PC-3 (cell line): Measurements from ENCODE around the gene CFAP46. TPM values are rescaled to one million over a fixed set of nuclear protein-coding genes. Genes with fewer than 3 reads are reported as not detected.

ENCODE experiments used
- ATAC-seq: fragments of 200-7000 bp; cut with Tn5 transposase; 2 replicates; pipeline ENCODE4 v1.9.1; 2020; ENCODE audit warnings: mild to moderate bottlenecking, moderate library complexity
- BruUV-seq: library from RNA; stranded (reverse); fragments of 400-500 nt; replicated peaks from 2 replicates; lab custom pipeline; 2021; lab: Mats Ljungman, UMichigan
- CTCF ChIA-PET: fragments of 300-600 bp; sonication (Branson Sonifier 250); formaldehyde crosslinking; loops from one replicate; lab custom pipeline; 2022; ENCODE audit warnings: antibody characterized with exemption; lab: Charles Lee
- POLR2A ChIA-PET: fragments of 300-600 bp; sonication (Branson Sonifier 250); formaldehyde crosslinking; loops from one replicate; lab custom pipeline; 2022; ENCODE audit warnings: antibody characterized with exemption; ENCODE audit not compliant: unreplicated experiment; lab: Charles Lee
- DNase-seq: peaks from one replicate; pipeline ENCODE4 v3.0.0-alpha.2; 2015
- H2AFZ ChIP-seq: fragments of 300-600 bp; sonication (generic); 2 replicates; pipeline ENCODE4 v1.6.0; 2016; ENCODE audit warnings: antibody characterized with exemption, low read length
- H3F3A ChIP-seq: fragments of 300-600 bp; sonication (generic); one replicate; pipeline ENCODE4 v1.6.0; 2017; ENCODE audit warnings: antibody characterized with exemption, low read length, control low read depth, mild to moderate bottlenecking; ENCODE audit not compliant: unreplicated experiment
- H3K27ac ChIP-seq: fragments of 300-600 bp; sonication (generic); 2 replicates; pipeline ENCODE4 v1.5.1; 2016; ENCODE audit warnings: mild to moderate bottlenecking, low read length
- H3K27me3 ChIP-seq: fragments of 300-600 bp; sonication (generic); 2 replicates; pipeline ENCODE4 v1.6.1; 2016; ENCODE audit warnings: low read length, mixed read lengths
- H3K36me3 ChIP-seq: fragments of 300-600 bp; sonication (generic); 2 replicates; pipeline ENCODE4 v1.6.1; 2016; ENCODE audit warnings: low read depth, mixed run types, low read length, mixed read lengths
- H3K4me1 ChIP-seq: fragments of 300-600 bp; sonication (generic); 2 replicates; pipeline ENCODE4 v1.5.1; 2016; ENCODE audit warnings: low read length; ENCODE audit not compliant: insufficient read depth
- H3K4me2 ChIP-seq: fragments of 300-600 bp; sonication (generic); 2 replicates; pipeline ENCODE4 v1.6.0; 2016; ENCODE audit warnings: low read length
- H3K4me3 ChIP-seq: fragments of 300-600 bp; sonication (generic); 2 replicates; pipeline ENCODE4 v1.5.1; 2016; ENCODE audit warnings: mild to moderate bottlenecking, low read length, mixed read lengths
- H3K79me2 ChIP-seq: fragments of 300-600 bp; sonication (generic); 2 replicates; pipeline ENCODE4 v1.6.1; 2017; ENCODE audit warnings: low read length, mixed read lengths
- H3K9ac ChIP-seq: fragments of 300-600 bp; sonication (generic); 2 replicates; pipeline ENCODE4 v1.6.0; 2016; ENCODE audit warnings: mild to moderate bottlenecking, low read length
- H3K9me2 ChIP-seq: fragments of 300-600 bp; sonication (generic); replicated peaks from 2 replicates; pipeline ENCODE4 v1.6.1; 2016; ENCODE audit warnings: mixed run types, low read length, mixed read lengths
- H3K9me3 ChIP-seq: fragments of 300-600 bp; sonication (generic); 2 replicates; pipeline ENCODE4 v1.6.1; 2016; ENCODE audit warnings: low read length, mixed read lengths
- H4K20me1 ChIP-seq: fragments of 300-600 bp; sonication (generic); 2 replicates; pipeline ENCODE4 v1.6.1; 2016; ENCODE audit warnings: low read length, mixed read lengths
- EZH2 ChIP-seq: fragments of 300-600 bp; sonication (generic); IDR thresholded peaks from one replicate; pipeline ENCODE4 v1.6.1; 2017; ENCODE audit warnings: antibody characterized with exemption, mild to moderate bottlenecking, low read length; ENCODE audit not compliant: unreplicated experiment
- EZH2phosphoT487 ChIP-seq: fragments of 300-600 bp; sonication (generic); IDR thresholded peaks from 2 replicates; pipeline ENCODE4 v1.6.1; 2018; ENCODE audit warnings: mild to moderate bottlenecking, antibody characterized with exemption, low read length, borderline replicate concordance
- intact Hi-C: fragments of 100-400 bp; cut with micrococcal nuclease; formaldehyde crosslinking; loops from 2 replicates; pipeline ENCODE4 v1.9.0; 2023
- total RNA-seq: library from RNA; depleted of rRNA; stranded (reverse); fragments of >200 nt; gene quantifications from 2 replicates; pipeline ENCODE4 v1.2.3, GENCODE V29; 2014
- TF ChIP-seq, protein P1 (sequence below): fragments of 300-600 bp; sonication (generic); conservative IDR thresholded peaks from 2 replicates; pipeline ENCODE4 v1.5.1; 2017; ENCODE audit warnings: antibody characterized with exemption, low read depth, mild to moderate bottlenecking, low read length

Gene CFAP46
- total RNA-seq, 1 experiment from 2014 or later = 0.04 TPM

DNA sequence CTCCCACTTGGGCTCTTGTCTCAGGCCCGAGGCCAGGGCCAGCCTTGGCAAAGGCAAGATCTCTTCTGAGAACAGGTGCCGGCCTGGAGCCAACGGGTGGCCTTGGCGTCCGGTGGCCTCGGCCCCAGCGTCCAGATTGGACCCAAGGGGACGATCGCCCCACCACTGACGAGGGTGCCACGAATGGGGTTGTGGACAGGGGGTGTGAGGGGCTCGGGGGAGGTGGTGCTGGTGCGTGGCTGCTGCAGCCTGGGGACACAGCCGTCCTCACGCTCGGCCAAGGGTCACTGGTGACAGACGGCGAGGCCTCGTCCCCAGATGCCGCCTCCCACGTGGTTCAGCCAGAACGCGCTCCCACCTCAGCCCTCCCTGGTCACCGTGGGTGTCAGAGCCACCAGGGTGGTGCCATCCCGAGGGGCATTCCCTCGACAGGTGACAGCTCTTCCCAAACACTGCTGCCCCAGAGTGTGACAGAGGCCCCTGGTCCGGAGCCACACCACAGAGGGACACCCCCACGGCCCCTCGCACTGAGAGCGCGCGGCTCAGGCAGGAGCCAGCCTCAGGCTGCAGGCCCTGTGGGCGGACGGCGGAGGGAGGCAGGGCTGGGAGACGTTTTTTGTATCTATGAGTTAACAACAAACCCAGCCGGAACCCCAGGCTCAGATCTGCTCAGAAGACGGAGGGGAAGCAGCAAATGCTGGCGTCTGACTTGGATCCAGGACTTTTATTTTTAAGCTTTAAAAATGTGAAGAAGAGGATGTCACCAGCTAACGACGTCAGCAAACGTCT, 18.5 kb upstream of the CFAP46 start:
- Histone ChIP-seq H3K27ac (no peak overlapping the region), H3K4me3 (no peak overlapping the region), H3K36me3 (no peaks in the 10 kb centered on the region), H3K9me3 (no peaks in the 10 kb centered on the region), H4K20me1 (no peaks in the 10 kb centered on the region), H3K27me3 (no peaks in the 10 kb centered on the region), H3K9me2 (no peaks in the 10 kb centered on the region), H3K9ac (no peak overlapping the region), H3K79me2 (no peaks in the 10 kb centered on the region), H3K4me1 (peaks cover 4% of the 10 kb centered on the region; the same call in 1 of the 2 replicates), H2AFZ (no peak overlapping the region), H3K4me2 (no peak overlapping the region), H3F3A (no peaks in the 10 kb centered on the region)
- intact Hi-C loops = no loop called here
- POLR2A ChIA-PET = no interaction called here
- no TSS peak for BruUV-seq
- DNase-seq = no peak
- CTCF ChIA-PET = no interaction called here
- no peak for TF ChIP-seq EZH2phosphoT487
- TF ChIP-seq, protein P1, sequence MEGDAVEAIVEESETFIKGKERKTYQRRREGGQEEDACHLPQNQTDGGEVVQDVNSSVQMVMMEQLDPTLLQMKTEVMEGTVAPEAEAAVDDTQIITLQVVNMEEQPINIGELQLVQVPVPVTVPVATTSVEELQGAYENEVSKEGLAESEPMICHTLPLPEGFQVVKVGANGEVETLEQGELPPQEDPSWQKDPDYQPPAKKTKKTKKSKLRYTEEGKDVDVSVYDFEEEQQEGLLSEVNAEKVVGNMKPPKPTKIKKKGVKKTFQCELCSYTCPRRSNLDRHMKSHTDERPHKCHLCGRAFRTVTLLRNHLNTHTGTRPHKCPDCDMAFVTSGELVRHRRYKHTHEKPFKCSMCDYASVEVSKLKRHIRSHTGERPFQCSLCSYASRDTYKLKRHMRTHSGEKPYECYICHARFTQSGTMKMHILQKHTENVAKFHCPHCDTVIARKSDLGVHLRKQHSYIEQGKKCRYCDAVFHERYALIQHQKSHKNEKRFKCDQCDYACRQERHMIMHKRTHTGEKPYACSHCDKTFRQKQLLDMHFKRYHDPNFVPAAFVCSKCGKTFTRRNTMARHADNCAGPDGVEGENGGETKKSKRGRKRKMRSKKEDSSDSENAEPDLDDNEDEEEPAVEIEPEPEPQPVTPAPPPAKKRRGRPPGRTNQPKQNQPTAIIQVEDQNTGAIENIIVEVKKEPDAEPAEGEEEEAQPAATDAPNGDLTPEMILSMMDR = no peak
- TF ChIP-seq EZH2 = no peak
- no peak for ATAC-seq

DNA sequence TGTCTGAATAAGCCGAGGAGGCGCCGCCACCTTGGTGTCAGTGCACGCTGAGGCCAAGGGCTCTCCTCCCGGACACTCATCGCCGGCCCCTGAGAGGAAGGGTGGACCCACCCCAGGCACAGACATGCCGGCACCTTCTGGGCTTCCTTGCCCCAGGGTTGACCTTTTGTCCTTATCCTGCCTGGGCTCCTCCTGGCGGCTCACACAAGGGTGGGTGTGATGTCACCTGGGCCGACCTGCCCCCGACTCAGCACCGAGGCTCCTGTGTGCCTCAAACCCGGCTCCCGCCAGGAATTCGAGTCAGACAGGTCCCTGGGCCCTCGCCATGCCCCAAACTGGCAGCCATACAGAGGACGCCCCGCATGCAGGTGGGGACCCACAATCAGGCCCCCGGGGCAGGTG, 17.7 kb upstream of the CFAP46 start:
- Histone ChIP-seq H3K36me3 (no peaks in the 10 kb centered on the region), H2AFZ (no peak overlapping the region), H3K27me3 (peaks cover 3% of the 10 kb centered on the region; the same call in 1 of the 2 replicates), H4K20me1 (no peaks in the 10 kb centered on the region), H3F3A (no peaks in the 10 kb centered on the region), H3K79me2 (no peaks in the 10 kb centered on the region), H3K9ac (no peak overlapping the region), H3K27ac (no peak overlapping the region), H3K9me2 (no peaks in the 10 kb centered on the region), H3K9me3 (no peaks in the 10 kb centered on the region), H3K4me3 (no peak overlapping the region), H3K4me1 (peaks cover 4% of the 10 kb centered on the region; the same call in 1 of the 2 replicates), H3K4me2 (no peak overlapping the region)
- ATAC-seq = no peak
- ChIA-PET POLR2A (no interaction called here), CTCF (no interaction called here)
- DNase-seq = no peak
- TF ChIP-seq, protein P1 = no peak
- TF ChIP-seq EZH2 (no peak), EZH2phosphoT487 (no peak)
- intact Hi-C loops = no loop called here
- BruUV-seq = no TSS peak

DNA sequence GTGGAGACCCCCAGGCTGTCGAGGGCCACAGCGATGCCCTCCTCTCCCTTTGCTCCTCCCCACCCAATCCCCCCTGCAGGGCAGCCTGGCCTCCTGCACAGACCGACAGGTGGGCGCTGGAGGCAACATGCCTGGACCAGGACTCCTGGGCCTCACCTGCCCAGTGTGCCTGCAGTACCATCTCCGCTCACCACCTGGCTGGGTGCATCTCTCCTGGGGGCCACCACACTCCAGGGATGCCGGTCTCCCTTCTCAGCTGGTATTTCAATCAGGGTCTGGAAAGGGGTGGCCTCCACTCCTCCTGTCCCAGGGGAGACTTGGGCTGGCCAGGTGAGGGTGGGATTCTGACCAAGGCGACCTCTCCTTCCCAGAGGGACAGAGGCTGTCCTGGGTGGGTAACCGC, 17.2 kb upstream of the CFAP46 start:
- Histone ChIP-seq H3K27me3 (peaks cover 8% of the 10 kb centered on the region), H4K20me1 (no peaks in the 10 kb centered on the region), H3K27ac (no peak overlapping the region), H3K9me2 (no peaks in the 10 kb centered on the region), H3K4me3 (no peak overlapping the region), H3K4me2 (no peak overlapping the region), H3F3A (no peaks in the 10 kb centered on the region), H2AFZ (no peak overlapping the region), H3K36me3 (no peaks in the 10 kb centered on the region), H3K9ac (no peak overlapping the region), H3K4me1 (peaks cover 4% of the 10 kb centered on the region; the same call in 1 of the 2 replicates), H3K79me2 (no peaks in the 10 kb centered on the region), H3K9me3 (no peaks in the 10 kb centered on the region)
- POLR2A ChIA-PET = no interaction called here
- no TSS peak for BruUV-seq
- DNase-seq = no peak
- TF ChIP-seq, protein P1 = no peak
- TF ChIP-seq EZH2phosphoT487 = no peak
- TF ChIP-seq EZH2 = no peak
- ATAC-seq = no peak
- CTCF ChIA-PET = no interaction called here
- intact Hi-C loops = no loop called here
